Heart left ventricle (tissue), 16 donors: ENCODE data around the gene ATG2B. TPM values are rescaled to one million over a fixed set of nuclear protein-coding genes. Genes with fewer than 3 reads are reported as not detected.

Experiments used
- ATAC-seq, 4 donors: fragments of 200-7000 bp; cut with Tn5 transposase; one replicate each; pipeline ENCODE4 v1.9.1; 2020 to 2022; ENCODE audit warnings: moderate library complexity in 4 of 4, mild to moderate bottlenecking in 3 of 4, moderate number of reproducible peaks in 1 of 4
- DNase-seq, 5 donors: peaks; one replicate each; pipeline ENCODE4 v3.0.0-alpha.2; 2020
- H3K27ac ChIP-seq, 12 donors: fragments of 200-600 bp; sonication (generic) in 4 of 12; one replicate each; pipeline versions ENCODE4 v1.5.0 to v1.8.0; 2016 to 2022; ENCODE audit warnings: mild to moderate bottlenecking in 2 of 12
- H3K27me3 ChIP-seq, 9 donors: fragments of 200-600 bp; sonication (generic) in 2 of 9; one replicate each; pipeline versions ENCODE4 v1.5.1 to v1.8.0; 2016 to 2022; ENCODE audit warnings: mild to moderate bottlenecking in 3 of 9
- H3K36me3 ChIP-seq, 9 donors: fragments of 200-600 bp; sonication (generic) in 2 of 9; one replicate each; pipeline versions ENCODE4 v1.5.0 to v1.8.0; 2018 to 2022; ENCODE audit warnings: mild to moderate bottlenecking in 2 of 9
- H3K4me1 ChIP-seq, 12 donors: fragments of 200-600 bp; sonication (generic) in 4 of 12; one replicate each; pipeline versions ENCODE4 v1.5.0 to v1.8.0; 2016 to 2022; ENCODE audit warnings: mild to moderate bottlenecking in 3 of 12
- H3K4me3 ChIP-seq, 12 donors: fragments of 200-600 bp; sonication (generic) in 4 of 12; one replicate each; pipeline versions ENCODE4 v1.5.0 to v1.8.0; 2017 to 2022; ENCODE audit warnings: mild to moderate bottlenecking in 9 of 12, moderate library complexity in 4 of 12
- H3K9me3 ChIP-seq, 12 donors: fragments of 200-600 bp; sonication (generic) in 4 of 12; one replicate each; pipeline versions ENCODE4 v1.5.0 to v1.8.0; 2016 to 2022; ENCODE audit warnings: mild to moderate bottlenecking in 1 of 12
- POLR2A ChIP-seq, 2 donors: fragments of 450-650 bp; IDR thresholded peaks; one replicate each; pipeline ENCODE4 v1.6.1; 2017; ENCODE audit warnings: antibody characterized with exemption in 2 of 2, mild to moderate bottlenecking in 2 of 2, moderate library complexity in 2 of 2
- WGBS, 4 donors: extraction: QIAGEN DNeasy Blood & Tissue Kit in 2 of 4; methylation state at CpG; one replicate each; pipeline versions ENCODE4 v1.1.5 to v1.1.7; 2013 to 2018; 5-methylcytosine and 5-hydroxymethylcytosine counted together
- intact Hi-C, 10 donors: fragments of 100-400 bp; cut with DNase I; formaldehyde crosslinking; loops; one replicate each; pipeline versions ENCODE4 v1.11.1 to v1.14.2; 2022
- long read RNA-seq, 3 donors: library from polyadenylated mRNA; unstranded; transcript quantifications; one replicate each; pipeline ENCODE4 v2.0.0, GENCODE V29; 2020 to 2021
- polyA plus RNA-seq, 2 donors: library from polyadenylated mRNA; stranded (reverse); fragments of 200-250 nt; gene quantifications; one replicate each; pipeline ENCODE4 v1.2.3, GENCODE V29; 2013
- total RNA-seq, 9 donors: library from RNA; depleted of rRNA in 2 of 9; stranded (reverse); fragments of >200 nt in 2 of 9; fragmentation: NEBNext Ultra II Directional in 3 of 9; extraction: Animal tissue kit (Norgen Biotek cat#: 25700) in 3 of 9; gene quantifications; one replicate each; pipeline versions ENCODE4 v1.1.0 to v1.2.4, GENCODE V29; 2016 to 2023
- TF ChIP-seq, protein P1 (sequence below), 12 donors: fragments of 200-600 bp; sonication (generic) in 4 of 12; IDR thresholded peaks; one replicate each; pipeline versions ENCODE4 v1.5.0 to v1.8.0; 2018 to 2022; ENCODE audit warnings: antibody characterized with exemption in 12 of 12, mild to moderate bottlenecking in 5 of 12
- donor health status: ischemic (EF 13 %, LVEDD 7.1; RV severe dilation, severe dysfunction).
- donor health status: healthy with polysubstance abuse.
- donor health status: DM: no; HTN: yes; CAD: no.
- donor health status: DM: no; HTN: no; CAD: no.
- donor health status: ischemic (EF 25% LVEDD 6.9; RV normal size, moderate dysfunction).
- donor health status: ischemic (EF 25% LVEDD 5.7; RV mildly dilated, moderate dysfunction).
- donor health status: healthy.
- donor health status: DM: yes; HTN: yes; CAD: no.
- donor health status: ischemic (EF 35%, LVEDD 5.7; RV mildly dilated, moderate dysfunction).
- donor health status: nonischemic (EF 11% LVEDD 7.7; RV severe dilation, severe dysfunction).
- donor health status: DM: yes; HTN: yes; CAD: no.
- donor health status: PGD.
- donor health status: ischemic (EF 29% LVEDD 5.4; RV normal size, mild dysfunction).
- donor health status: nonischemic (EF 23%, LVEDD 6.1; RV moderate dilation, normal function).

The ATG2B gene, protein sequence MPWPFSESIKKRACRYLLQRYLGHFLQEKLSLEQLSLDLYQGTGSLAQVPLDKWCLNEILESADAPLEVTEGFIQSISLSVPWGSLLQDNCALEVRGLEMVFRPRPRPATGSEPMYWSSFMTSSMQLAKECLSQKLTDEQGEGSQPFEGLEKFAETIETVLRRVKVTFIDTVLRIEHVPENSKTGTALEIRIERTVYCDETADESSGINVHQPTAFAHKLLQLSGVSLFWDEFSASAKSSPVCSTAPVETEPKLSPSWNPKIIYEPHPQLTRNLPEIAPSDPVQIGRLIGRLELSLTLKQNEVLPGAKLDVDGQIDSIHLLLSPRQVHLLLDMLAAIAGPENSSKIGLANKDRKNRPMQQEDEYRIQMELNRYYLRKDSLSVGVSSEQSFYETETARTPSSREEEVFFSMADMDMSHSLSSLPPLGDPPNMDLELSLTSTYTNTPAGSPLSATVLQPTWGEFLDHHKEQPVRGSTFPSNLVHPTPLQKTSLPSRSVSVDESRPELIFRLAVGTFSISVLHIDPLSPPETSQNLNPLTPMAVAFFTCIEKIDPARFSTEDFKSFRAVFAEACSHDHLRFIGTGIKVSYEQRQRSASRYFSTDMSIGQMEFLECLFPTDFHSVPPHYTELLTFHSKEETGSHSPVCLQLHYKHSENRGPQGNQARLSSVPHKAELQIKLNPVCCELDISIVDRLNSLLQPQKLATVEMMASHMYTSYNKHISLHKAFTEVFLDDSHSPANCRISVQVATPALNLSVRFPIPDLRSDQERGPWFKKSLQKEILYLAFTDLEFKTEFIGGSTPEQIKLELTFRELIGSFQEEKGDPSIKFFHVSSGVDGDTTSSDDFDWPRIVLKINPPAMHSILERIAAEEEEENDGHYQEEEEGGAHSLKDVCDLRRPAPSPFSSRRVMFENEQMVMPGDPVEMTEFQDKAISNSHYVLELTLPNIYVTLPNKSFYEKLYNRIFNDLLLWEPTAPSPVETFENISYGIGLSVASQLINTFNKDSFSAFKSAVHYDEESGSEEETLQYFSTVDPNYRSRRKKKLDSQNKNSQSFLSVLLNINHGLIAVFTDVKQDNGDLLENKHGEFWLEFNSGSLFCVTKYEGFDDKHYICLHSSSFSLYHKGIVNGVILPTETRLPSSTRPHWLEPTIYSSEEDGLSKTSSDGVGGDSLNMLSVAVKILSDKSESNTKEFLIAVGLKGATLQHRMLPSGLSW (N-terminal part only)
- total RNA-seq: 10 to 100 TPM in 8 of 9 donors, 1 to 10 TPM in 1; 9.1 to 19.5 (median 15.7) TPM
- 1 to 10 TPM; 2.7 to 5.1 TPM for polyA plus RNA-seq
- long read RNA-seq, donor 1, partial matches to known transcripts: 3 of 7 reads
- long read RNA-seq, donor 1, other reads (novel, unspliced or antisense): 4 of 7 reads
- long read RNA-seq, donor 2, partial matches to known transcripts: 6 of 7 reads
- long read RNA-seq, donor 2, other reads (novel, unspliced or antisense): 1 of 7 reads
- long read RNA-seq, donor 3, partial matches to known transcripts: 4 of 6 reads
- long read RNA-seq, donor 3, other reads (novel, unspliced or antisense): 2 of 6 reads

DNA sequence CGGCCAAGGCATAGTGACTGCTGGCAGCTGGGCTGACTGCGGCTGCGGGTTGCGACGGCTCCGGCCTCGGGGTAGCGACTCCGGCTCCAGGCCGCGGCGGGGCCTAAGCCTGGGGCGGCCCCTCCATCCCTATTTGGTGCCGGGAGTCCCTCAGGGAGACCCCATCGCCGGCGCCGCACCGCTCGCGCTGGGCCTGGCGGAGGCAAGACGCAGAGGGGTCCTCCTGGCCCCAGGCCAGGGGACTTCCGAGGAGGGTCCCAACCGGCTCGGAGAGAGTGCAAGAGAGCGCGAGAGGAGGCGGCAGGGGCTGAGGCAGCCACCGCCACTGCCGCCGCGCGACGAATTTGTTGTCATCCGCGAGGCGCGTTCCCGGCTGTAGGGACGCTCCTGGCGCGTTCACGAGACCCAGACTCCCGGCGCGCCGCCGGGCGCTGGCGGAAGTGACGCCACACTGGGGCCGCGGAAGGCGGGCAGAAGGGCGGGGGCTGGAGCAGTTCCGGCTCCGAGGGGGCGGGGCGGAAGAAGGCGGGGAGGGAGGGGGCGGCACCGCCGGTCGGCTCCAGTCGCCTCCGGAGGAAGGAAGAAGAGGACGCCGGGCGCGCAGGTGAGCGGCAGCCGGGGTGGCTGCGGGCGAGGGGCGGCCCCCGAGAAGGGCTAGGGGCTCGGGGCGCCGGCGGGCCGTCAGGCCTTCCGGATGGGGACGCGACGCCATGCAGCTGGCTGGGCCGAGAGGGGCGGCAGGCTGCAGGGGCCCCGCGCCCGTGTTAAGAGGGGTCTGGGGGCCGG, at the start of gene ATG2B, which contains the start of gene GSKIP:
Gene ATG2B (minus strand): TSS at position 377 of the 786 bp plus-strand sequence. CDS start 365 bp downstream, at position 12.
Gene GSKIP (plus strand): TSS at position 562 of the 786 bp plus-strand sequence. CDS start 18,722 bp downstream, outside the sequence.
- Histone ChIP-seq H3K27me3 (no peaks in the 10 kb centered on the region), H3K9me3 (no peaks in the 10 kb centered on the region), H3K27ac (peak within 1 kb of the TSS; percentile 62 to 97 (median 91)), H3K4me1 (peaks cover 2 to 46% (median 26%) of the 10 kb centered on the region in 12 donors), H3K36me3 (no peaks in the 10 kb centered on the region), H3K4me3 (peak within 1 kb of the TSS; percentile 72 to 99 (median 91))
- 0 to 2% (median 1%) methylated on average over 32 to 92 of the region's 92 CpGs for WGBS, 4 donors
- TF ChIP-seq POLR2A (IDR thresholded peaks at IDR 0.05): peak in 1 of 2 donors; percentile 54
- TF ChIP-seq, protein P1, sequence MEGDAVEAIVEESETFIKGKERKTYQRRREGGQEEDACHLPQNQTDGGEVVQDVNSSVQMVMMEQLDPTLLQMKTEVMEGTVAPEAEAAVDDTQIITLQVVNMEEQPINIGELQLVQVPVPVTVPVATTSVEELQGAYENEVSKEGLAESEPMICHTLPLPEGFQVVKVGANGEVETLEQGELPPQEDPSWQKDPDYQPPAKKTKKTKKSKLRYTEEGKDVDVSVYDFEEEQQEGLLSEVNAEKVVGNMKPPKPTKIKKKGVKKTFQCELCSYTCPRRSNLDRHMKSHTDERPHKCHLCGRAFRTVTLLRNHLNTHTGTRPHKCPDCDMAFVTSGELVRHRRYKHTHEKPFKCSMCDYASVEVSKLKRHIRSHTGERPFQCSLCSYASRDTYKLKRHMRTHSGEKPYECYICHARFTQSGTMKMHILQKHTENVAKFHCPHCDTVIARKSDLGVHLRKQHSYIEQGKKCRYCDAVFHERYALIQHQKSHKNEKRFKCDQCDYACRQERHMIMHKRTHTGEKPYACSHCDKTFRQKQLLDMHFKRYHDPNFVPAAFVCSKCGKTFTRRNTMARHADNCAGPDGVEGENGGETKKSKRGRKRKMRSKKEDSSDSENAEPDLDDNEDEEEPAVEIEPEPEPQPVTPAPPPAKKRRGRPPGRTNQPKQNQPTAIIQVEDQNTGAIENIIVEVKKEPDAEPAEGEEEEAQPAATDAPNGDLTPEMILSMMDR (IDR thresholded peaks at IDR 0.05): no peak
- intact Hi-C loops: loop anchor here in 7 of 10 donors (1.0 to 10.0 kb wide), 8 partner anchors 28 to 828 kb away; partner anchors contain the start of genes GLRX5 (in 2 of the 7), AK7 (in 1 of the 7) and PAPOLA (in 1 of the 7)
- ATAC-seq: peak; percentile 97 to 99 (median 99)
- peak; percentile 94 to 97 (median 96) for DNase-seq

DNA sequence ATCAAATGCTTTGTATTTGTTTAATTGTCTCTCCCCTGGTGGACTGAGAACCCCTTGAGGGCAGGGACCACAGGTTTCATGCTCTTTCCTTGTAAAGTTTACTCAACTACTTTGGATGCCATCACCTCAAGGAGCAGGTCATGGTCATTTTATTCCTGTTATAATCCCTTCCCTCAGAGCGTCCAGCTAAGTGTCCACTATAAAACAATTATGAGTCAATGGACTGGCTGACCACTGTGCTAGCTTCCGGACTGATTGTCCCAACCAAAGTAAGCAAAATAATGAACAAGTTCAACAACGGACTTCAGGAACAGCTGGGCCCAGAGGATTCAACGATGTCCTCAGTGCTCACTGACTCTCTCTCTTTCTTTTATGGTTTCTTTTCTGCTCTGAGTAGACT, 47.0 kb upstream of the ATG2B start:
- Histone ChIP-seq H3K36me3 (no peaks in the 10 kb centered on the region), H3K4me1 (no peaks in the 10 kb centered on the region), H3K27ac (no peak overlapping the region), H3K4me3 (no peak overlapping the region), H3K27me3 (no peaks in the 10 kb centered on the region), H3K9me3 (no peaks in the 10 kb centered on the region)
- intact Hi-C loops: no loop called here
- DNase-seq: no peak
- WGBS, 4 donors: 92 to 98% (median 93%) methylated on average over 4 of the region's 4 CpGs
- ATAC-seq: no peak
- no peak for TF ChIP-seq POLR2A (IDR thresholded peaks at IDR 0.05)
- TF ChIP-seq, protein P1 (IDR thresholded peaks at IDR 0.05): no peak

DNA sequence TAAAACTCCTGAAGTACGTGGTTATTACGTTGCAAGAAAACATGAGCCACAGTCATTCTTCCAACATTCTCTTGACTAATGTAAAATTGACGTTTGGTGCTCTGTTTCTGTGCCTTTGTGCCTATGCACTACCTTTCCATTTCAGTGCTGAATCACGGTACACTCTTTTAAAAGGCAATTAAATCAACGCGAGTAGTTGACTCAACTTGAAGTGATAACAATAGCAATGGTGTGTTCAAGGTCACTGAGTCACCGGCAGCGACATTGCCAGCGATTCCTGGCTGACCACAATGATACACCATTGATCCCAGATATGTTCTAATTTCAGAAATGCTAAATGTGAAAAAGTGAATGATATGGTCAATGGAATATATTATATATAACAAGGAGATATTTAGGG, 46.6 kb upstream of the ATG2B start:
- no peaks in the 10 kb centered on the region for H3K27me3 ChIP-seq
- H3K4me1 ChIP-seq: no peaks in the 10 kb centered on the region
- WGBS, 4 donors: 82 to 87% (median 84%) methylated on average over 9 of the region's 9 CpGs
- no peak overlapping the region for H3K27ac ChIP-seq
- TF ChIP-seq POLR2A (IDR thresholded peaks at IDR 0.05): no peak
- TF ChIP-seq, protein P1 (IDR thresholded peaks at IDR 0.05): no peak
- intact Hi-C loops: no loop called here
- no peak for DNase-seq
- H3K9me3 ChIP-seq: no peaks in the 10 kb centered on the region
- H3K36me3 ChIP-seq: no peaks in the 10 kb centered on the region
- no peak for ATAC-seq
- no peak overlapping the region for H3K4me3 ChIP-seq
